SIG-M5 (cell line): Measurements from ENCODE around the gene P3H4.

Experiments used
- DNase-seq: peaks from one replicate; lab custom pipeline; 2025; lab: John Stamatoyannopoulos, UW

Gene P3H4

DNA sequence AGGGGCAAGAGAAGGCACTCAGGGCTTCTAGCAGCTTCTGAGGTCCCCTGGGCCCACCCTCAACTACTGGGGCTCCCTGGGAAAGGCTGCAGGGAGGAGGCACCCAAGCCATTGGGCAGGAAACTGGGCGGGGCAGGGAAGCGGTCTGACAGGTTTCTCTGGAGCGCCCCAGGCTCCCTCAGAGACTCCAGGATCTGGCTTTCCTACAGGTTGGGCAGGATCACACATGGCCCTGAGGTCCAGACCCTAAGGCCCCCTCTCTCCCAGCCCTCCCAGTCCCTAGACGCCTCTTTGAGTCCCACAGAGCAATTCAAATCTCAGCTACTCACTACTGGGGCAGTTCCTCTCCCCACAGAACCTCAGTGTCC, 39.5 kb downstream of the P3H4 start:
- no peak for DNase-seq

DNA sequence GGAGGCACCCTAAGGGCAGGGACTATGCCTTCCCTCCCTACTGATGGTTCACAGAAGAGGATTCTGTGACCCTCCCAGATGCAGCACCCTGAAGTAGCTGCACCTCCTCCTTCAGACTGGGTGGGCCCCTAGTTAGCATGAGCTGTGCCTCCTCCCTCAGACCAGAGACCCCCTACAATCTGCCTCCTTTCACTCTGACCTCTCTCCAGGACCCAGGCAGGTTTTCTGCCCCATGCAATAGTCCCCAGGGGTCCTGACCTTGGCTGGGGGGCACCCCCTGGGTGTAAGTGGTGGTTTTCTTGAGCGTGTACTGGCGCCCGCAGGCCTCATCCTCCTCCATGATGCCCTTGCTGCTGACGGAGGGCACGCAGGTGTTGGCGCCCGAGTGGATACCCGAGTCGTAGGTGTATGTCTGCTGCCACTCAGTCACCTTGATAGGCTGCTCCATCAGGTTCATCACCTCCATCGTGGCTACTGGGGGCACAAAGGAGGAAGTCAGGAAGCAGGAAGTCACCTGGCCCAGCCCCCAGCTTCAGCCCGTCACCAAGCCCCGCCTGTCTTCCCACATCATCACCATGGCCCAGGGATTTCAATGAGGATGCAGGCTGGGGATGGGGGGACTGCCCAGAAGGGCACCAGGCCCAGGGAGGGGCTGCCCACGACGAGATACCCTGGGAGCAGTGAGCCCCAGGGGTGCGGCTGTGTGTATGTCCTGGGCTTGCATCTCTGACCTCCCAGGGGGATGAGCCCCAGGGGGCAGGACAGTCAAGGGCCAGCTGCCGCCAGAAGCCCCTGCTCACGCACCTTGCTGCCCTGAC, 40.2 kb downstream of the P3H4 start:
- no peak for DNase-seq

DNA sequence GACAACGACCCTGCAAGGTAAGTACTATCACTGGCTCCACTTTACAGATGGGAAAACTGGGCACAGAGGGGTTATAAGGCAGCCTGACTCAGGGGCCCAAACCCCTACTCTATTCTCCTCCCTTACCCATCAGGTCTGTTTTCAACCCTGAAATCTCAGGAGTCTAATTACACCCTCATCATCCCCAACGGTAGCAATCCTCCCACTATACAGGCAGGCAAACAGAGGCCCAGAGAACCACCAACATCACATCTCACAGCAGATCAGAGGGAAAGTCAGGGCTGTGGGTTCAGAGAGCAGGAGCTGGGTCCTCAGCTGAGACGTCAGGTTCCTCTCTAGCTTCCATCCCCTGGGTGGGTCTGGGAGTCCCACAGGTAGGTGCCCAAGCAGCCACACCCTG, 41.8 kb downstream of the P3H4 start:
- DNase-seq = no peak

DNA sequence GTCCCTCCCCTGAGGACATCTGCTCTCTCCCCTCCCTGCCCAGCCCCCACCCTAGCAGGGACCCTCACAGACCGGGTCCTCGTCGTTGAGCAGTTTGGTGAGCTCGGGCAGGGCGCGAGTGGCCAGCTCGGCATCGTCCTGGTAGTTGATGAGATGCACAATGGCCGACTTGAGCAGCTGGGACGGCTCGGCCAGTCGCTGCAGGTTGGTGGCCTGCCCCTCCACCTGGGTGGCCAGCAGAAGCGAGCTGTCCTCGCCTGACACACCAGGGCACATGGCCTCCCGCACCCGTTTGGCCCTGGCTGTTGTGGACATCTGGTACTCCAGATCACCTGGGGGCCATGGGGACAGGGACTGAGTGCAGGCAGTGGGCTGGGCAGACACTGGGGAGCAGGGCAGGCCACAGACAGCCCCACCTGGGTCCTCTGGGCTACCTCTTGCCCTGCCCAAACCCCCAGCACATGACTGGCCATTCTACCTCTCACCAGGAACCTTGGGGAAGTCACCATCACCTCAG, 42.3 kb downstream of the P3H4 start:
- no peak for DNase-seq

GRCh38 chr17:41768682-41769288, 43.0 kb downstream of the P3H4 start:
- DNase-seq = no peak

- no peak for DNase-seq
Observed at GRCh38 chr17:41767324-41768042, 44.3 kb downstream of the P3H4 start.

- no peak for DNase-seq
Observed at GRCh38 chr17:41766135-41766534, 45.6 kb downstream of the P3H4 start.

DNA sequence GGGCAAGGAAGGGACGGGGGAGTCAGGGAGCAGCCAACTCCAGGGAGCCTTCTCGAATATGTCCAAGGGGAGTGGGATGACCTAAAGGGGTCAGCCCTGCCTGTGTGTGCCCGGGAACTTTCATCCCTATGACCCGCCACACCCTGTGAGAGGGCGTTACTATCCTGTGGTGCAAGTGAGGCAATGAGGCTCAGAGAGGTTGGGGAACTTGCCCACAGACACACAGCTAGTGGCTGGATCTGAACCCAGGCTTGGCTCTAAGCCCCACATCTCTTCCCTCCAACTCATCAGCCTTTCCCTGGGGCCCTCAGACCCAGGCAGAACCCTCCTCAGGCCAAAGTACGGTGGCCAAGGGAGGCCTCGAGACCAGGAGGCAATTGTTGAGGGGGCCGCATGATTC, 48.4 kb downstream of the P3H4 start:
- DNase-seq = no peak

DNA sequence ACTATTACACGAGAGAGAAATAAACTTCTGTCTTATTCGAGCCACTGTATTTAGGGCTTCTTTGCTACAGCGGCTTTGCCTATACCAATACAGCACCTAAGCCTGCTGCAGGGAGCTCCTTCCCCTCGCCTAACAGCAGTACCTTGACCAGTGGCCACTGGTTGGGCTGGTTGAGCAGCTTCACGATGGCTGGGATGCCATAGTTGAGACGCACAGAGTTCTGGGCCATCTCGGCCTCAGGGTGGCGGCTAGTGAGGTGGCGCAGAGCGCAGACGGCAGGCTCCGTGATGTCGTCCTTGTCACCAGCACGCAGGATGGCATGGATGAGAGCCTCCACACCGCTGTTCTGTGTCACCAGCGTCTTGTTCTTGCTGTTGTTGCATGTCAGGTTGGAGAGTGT, 48.9 kb downstream of the P3H4 start:
- DNase-seq = no peak

- no peak for DNase-seq
Observed at GRCh38 chr17:41762391-41762790, 49.4 kb downstream of the P3H4 start.

DNA sequence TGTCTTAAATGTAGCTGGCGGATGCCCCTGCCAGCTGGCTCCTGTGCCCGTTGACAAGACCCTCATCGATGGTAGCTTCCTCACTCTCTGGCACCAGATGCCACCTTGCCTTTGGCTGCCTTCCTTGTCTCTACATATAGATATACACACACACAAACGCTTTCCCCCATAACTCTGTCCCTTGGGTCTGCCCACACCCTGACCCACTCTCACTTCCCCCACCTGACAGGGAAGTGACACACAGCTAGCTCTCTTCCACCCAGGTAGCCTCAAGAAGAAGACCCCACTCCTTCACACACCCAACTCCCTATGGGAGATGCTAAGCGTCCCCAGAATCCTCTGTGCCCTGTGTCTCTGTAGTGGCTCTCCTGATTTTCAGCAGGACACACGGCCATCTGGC, 50.9 kb downstream of the P3H4 start:
- no peak for DNase-seq

- no peak for DNase-seq
Observed at GRCh38 chr17:41758601-41759000, 53.1 kb downstream of the P3H4 start.

- DNase-seq = no peak
Observed at GRCh38 chr17:41754066-41754465, 57.7 kb downstream of the P3H4 start.
